Stimulated activated CD4-positive, alpha-beta T cell treated with anti-CD3 and anti-CD28 coated beads, TNF-alpha, amount 100 ng/mL, for 4 hours (primary cell): Measurements from ENCODE around the gene LGALS9.
"Not testable (repeated sequence)": the region's sequence is repeated elsewhere in the genome, so short reads cannot be mapped to it uniquely, and the experiment has no call there.

Source experiments
- DNase-seq, 3 experiments: peaks; one replicate each; pipeline ENCODE4 v3.0.0-alpha.2; 2020; ENCODE audit warnings: low read depth in 3 of 3

The LGALS9 gene

GRCh38 chr17:27654136-27654535 is 23.1 kb downstream of the LGALS9 start:
- no peak for DNase-seq

- DNase-seq = peak; percentile 24 to 46 (median 38)
Measured at GRCh38 chr17:27654654-27655524, 23.9 kb downstream of the LGALS9 start.

- DNase-seq = not testable (repeated sequence)
Measured at GRCh38 chr17:27655525-27656111, 24.6 kb downstream of the LGALS9 start.

GRCh38 chr17:27656620-27657019 is 25.6 kb downstream of the LGALS9 start:
- DNase-seq = not testable (repeated sequence)

- DNase-seq = no peak
Measured at GRCh38 chr17:27657620-27658019, 26.6 kb downstream of the LGALS9 start.

GRCh38 chr17:27659683-27660082 is 28.7 kb downstream of the LGALS9 start:
- no peak for DNase-seq

- DNase-seq = no peak
Measured at GRCh38 chr17:27660436-27660835, 29.4 kb downstream of the LGALS9 start.

- DNase-seq = no peak
Measured at GRCh38 chr17:27663936-27664605, 33.1 kb downstream of the LGALS9 start.

- no peak for DNase-seq
Measured at GRCh38 chr17:27664606-27664965, 33.6 kb downstream of the LGALS9 start.

GRCh38 chr17:27665549-27665948 is 34.6 kb downstream of the LGALS9 start:
- DNase-seq = no peak

GRCh38 chr17:27666270-27666669 is 35.3 kb downstream of the LGALS9 start:
- DNase-seq = not testable (repeated sequence)

- DNase-seq = no peak
Measured at GRCh38 chr17:27666831-27667560, 36.0 kb downstream of the LGALS9 start.

GRCh38 chr17:27667656-27668487 is 36.9 kb downstream of the LGALS9 start:
- DNase-seq = no peak

GRCh38 chr17:27668488-27668823 is 37.5 kb downstream of the LGALS9 start:
- no peak for DNase-seq

GRCh38 chr17:27669136-27669535 is 38.1 kb downstream of the LGALS9 start:
- no peak for DNase-seq

- no peak for DNase-seq
Measured at GRCh38 chr17:27669850-27670249, 38.9 kb downstream of the LGALS9 start.

GRCh38 chr17:27670791-27671590 is 40.0 kb downstream of the LGALS9 start:
- no peak for DNase-seq

GRCh38 chr17:27671591-27671910 is 40.6 kb downstream of the LGALS9 start:
- DNase-seq = no peak

- DNase-seq = not testable (repeated sequence)
Measured at GRCh38 chr17:27671977-27672480, 41.0 kb downstream of the LGALS9 start.

GRCh38 chr17:27674335-27674734 is 43.3 kb downstream of the LGALS9 start:
- DNase-seq = no peak
